ENCODE measurements around the gene UBE2F.
"Not testable (repeated sequence)": the region's sequence is repeated elsewhere in the genome, so short reads cannot be mapped to it uniquely, and the experiment has no call there.

The UBE2F gene

DNA sequence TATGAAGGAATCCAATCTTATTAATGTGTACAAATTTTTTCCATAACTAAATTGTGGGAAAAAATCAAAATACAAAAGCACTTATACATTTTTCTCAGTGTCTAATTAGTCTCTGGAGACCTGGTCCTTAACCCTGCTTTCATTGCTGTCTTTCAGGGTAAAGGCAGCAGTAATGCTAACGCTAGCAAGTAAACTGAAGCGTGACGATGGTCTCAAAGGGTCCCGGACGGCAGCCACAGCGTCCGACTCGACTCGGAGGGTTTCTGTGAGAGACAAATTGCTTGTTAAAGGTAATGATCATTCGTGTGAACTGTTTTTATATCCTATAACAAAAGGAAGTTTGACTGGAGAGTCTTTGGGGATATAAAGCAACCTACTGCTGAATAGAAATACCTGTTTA lies 6.1 kb downstream of the UBE2F start:
- intact Hi-C loops (cut with DNase I): no loop called here
- no peak for DNase-seq

DNA sequence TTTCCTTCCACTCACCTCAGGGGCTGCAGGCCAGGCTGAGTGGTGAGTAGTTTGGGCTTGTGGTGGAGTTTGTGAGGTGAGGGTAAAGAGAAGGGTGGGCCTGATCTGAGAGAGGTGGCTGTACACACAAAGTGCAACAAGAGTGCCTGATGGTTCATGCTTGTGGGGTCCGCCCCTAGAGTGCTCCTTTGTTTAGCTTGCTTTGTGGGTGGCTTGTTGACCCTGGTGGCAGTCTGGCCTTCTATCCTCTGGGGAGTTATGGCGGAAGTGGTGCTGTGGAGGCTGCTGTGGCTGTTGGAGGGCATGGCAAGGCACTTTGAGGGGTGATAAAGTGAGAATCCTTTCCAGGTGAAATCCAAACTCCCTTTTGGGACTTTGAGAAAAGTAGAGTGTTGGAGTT lies 10.6 kb downstream of the UBE2F start:
- no peak for DNase-seq
- intact Hi-C loops (cut with DNase I): no loop called here

DNA sequence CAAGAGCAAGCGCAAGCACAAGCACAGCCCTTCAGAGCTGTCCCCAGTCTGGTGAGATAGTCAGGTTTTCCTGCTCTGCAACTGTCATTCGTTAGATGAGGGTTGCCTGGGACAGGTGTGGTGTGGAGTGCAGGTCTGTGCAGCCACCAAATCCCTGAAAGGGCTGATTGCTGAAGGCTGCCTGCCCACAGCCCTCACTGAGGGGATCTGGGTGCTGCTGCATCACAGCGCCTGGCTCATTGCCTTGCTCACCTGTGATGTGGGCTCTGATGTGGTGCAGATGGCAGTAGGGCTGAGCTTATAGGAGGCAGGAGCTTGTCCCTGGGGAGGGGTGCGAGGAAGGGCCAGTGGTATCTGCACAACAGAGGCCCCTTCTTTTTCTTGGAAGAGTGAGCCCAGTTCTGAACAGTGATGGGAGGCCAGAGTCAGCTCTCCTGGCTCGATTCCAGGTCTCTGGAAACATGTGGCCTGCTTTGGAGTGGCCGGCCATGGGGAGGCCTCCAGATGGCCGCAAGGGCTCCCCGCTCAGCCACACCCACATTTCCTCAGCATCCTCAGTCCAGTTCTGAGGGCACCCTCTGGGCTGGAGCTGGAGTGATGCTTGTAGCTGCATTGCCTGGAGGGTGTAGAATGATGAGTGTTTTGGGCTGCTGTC lies 11.4 kb downstream of the UBE2F start:
- intact Hi-C loops (cut with DNase I): no loop called here
- DNase-seq: peak in 8 of 10 donors; percentile 38 to 89 (median 62)

DNA sequence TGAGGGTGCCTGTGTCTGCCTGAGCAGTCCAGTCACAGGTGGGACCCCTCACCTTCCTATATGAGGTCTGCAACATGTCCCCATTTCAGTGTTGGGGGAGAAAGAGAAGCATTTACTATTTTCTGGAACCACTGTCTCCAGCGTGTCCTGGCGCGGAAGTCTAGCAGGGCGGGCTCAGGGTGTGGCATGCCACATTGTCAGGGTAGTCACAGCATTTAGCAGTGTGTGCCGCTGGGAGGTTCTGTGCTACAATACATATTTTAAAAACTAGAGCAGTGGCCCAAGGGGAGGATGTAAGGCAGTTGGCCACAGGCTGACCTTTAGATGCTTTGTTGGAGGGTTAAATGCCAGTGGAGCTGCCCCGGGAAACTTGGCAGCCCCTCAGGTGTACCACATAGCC lies 12.5 kb downstream of the UBE2F start:
- intact Hi-C loops (cut with DNase I): no loop called here

DNA sequence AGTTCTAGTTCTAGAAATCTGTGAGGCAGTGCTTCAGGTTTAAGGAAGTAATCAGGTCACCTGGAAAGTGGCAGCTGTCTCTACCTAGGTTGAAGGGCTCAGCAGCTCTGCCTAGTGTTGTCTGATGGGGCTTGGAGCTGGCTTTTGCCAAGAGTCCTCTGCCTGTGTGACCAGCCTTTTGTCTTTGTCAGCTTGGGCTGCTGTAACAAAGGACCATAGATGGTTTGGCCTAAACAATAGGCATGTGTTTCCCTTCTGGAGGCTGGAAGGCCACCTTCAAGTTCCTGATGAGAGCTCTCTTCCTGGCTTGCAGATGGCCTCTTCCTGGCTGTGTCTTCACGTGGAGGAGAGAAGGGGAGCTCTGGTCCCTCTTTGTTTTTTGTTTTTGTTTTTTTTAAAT lies 13.3 kb downstream of the UBE2F start:
- intact Hi-C loops (cut with DNase I): no loop called here
- DNase-seq: peak in 1 of 10 donors; percentile 46

More for the DNA sequence above, 12.5 kb downstream of the UBE2F start:
- DNase-seq: peak in 1 of 10 donors; percentile 76

DNA sequence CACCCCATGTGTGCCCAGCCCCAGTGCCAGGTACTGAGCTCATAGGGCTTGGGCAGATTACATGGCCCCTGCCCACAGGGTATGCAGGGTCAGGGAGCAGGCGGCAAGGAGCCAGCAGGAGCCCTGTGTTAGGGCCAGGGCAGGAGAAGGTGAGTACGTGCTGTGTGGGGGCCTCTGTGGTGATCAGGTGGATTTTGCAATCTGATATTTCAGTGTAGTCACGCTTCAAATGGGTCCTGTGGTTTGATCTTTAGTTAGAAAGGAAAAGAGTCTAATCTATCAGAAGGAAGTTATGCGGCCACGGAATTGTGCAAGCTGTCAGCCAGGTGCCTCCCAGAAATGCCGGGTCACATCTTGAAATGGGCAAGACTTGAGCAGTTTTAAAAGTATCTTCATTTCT lies 13.9 kb downstream of the UBE2F start:
- intact Hi-C loops (cut with DNase I): no loop called here
- no peak for DNase-seq

DNA sequence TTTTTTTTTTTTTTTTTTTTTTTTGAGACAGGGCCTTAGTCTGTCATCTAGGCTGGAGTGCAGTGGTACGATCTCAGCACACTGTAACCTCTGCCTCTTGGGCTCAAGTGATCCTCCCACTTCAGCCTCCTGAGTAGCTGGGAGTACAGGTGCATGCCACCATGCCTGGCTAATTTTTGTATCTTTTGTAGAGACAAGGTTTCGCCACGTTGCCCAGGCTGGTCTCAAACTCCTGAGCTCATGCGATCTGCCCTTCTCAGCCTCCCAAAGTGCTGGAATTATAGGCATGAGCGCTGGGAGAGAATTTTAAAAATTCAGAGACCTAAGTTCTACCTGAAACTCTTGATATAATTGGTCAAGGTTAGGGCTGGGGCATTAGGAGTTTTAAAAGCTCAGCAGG lies 14.8 kb downstream of the UBE2F start:
- intact Hi-C loops (cut with DNase I); DNase-seq: not testable (repeated sequence)

DNA sequence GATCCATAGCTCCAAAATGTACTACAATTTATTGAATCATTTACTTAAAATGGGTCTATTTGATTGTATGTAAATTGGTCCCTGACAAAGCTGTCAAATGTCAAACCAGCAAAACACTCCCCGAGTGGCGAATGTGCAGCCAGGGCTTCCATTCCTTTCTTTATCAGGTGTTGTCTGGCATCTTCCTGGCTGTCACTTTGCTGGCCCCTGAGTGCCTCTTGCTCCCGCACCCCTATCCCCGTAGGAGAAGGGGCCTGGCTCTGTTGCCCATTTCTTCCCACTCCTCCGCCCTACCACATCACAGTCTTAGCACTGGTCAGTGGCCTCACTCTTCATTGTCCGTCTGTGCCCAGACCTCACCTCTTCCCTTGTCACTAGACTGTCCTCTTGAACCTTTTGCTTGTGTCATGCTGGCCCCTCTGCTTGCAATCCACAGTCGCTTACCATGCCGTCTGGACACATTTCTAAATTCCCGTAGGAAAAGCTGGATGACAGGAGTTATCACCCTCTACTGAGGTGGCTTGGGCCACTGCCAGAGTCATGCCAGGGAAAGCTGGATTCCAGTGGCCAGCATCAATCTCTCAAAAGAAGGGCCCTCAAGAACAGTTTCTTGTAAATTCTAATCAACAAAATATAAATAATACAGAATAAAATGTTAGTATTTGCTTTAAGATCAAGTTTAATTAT lies 15.4 kb downstream of the UBE2F start:
- DNase-seq: no peak
- intact Hi-C loops (cut with DNase I): no loop called here

DNA sequence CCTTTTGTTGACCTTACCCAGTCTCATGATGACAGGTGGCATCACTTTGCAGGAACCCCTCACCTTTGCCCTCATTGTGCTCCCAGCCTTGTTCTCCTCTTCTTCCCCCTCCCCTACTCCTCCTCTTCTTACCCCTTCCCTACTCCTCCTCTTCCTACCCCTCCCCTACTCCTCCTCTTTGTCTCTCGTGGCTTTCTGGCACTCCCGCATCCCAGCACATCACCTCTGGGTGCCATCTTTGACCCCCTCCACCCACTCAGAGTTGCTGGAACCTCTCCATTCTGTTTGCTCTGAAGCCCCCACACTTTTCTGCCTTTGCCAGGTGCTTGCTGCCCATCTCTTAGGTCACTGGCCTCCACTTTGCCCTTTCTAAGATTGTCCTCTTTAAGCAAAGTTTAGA lies 17.1 kb downstream of the UBE2F start:
- intact Hi-C loops (cut with DNase I): no loop called here
- DNase-seq: no peak

DNA sequence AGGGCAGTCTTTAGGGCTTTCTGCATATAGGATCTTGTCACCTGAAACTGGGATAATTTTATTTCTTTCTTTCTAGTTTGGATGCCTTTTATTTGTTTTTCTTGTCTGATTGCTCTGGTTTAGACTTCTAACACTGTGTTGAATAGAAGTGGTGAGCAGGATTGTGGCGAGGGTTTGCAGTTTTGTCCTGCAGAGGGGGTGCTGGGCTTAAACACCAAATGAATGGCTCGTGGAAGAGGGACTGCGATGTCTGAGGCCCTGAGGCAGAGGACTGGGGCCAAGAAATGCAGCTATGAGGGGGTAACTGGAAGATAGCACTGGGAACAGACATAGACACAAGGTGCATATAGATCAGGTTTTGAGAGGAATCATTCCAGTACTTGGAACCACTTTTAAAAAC lies 20.5 kb downstream of the UBE2F start:
- intact Hi-C loops (cut with DNase I): no loop called here
- no peak for DNase-seq

DNA sequence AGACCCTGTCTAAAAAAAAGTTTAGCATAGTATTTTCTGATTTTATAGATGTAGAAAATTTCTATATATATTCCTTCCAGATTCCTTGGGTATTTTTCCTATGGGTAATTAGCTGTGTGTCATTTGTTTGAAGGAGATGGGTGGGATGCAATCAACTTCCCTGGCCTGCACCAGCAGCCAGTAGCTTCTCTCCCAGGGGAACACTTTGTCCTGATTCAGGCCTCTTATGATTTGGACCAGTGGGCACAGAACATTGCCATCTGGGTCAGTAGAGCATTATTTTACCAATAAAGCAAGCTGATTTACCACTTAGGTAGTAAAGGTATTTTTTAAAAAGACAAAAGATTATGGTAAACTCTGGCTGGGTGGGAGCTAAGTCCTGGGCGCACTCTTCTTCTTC lies 26.9 kb downstream of the UBE2F start:
- intact Hi-C loops (cut with DNase I): no loop called here
- no peak for DNase-seq

DNA sequence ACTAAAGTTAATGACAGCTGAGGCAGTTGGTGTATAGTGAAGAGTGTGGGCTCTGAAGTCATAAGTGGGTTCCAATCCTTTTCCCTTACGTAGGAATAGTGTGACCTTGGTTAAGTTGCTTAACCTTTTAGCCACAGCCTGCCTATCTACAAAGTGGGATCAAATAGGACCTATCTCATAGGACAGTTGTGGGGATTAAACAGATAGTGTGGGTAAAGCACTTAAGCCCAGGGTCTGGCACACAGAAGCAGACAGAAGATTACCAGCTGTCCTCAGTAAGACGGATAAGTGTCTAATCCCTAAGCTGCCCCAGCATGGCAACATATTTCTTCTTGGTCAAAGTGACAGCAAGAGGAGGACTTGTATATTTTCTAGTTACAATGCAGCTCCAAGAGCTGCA lies 28.2 kb downstream of the UBE2F start:
- intact Hi-C loops (cut with DNase I): no loop called here

DNA sequence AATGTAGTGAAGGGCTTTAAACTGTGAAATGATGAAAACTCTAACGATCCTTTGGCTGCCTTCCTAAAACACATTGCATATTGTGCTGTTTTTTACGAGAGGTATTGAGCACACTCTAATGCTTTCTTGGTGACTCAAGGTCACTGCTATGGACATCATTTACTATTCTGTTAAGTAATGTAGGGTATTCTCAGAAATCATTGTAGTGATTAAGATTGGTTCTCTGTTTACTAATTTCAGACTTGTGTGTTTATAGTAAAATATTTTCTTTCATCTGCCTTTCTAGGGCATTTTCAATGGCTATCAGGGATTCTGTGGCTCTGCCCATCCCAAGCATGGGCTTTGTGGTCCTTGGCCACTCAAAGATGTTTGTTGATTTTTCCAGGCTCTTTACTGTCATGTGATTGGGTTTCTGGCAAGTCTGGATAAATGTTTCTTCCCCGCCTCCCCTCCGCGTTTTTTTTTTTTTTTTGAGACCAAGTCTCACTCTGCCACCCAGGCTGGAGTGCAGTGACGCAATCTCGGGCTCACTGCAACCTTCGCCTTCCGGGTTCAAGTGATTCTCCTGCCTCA lies 29.3 kb downstream of the UBE2F start:
- no peak for DNase-seq

More for the DNA sequence above, 28.2 kb downstream of the UBE2F start:
- no peak for DNase-seq

DNA sequence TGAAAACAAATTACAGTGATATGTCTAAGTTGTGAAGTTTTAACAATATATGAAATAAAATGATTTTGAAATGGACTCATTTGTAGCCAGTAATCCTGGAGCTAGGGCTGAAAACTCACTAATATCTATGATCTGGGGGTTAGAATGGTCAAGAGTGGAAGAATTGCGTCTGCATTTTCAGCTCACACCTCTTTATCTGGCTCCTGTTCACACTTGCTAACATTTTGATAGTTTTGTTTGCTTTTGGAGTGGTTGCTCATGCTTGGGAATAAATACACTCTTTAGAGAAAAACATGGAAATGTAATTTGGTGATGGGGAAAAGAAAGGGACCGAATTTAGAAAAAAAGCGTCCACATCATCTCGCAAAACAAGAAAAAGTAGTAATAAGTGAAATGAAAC lies 30.7 kb downstream of the UBE2F start:
- intact Hi-C loops (cut with DNase I): no loop called here

More for the DNA sequence above, 29.3 kb downstream of the UBE2F start:
- intact Hi-C loops (cut with DNase I): no loop called here

DNA sequence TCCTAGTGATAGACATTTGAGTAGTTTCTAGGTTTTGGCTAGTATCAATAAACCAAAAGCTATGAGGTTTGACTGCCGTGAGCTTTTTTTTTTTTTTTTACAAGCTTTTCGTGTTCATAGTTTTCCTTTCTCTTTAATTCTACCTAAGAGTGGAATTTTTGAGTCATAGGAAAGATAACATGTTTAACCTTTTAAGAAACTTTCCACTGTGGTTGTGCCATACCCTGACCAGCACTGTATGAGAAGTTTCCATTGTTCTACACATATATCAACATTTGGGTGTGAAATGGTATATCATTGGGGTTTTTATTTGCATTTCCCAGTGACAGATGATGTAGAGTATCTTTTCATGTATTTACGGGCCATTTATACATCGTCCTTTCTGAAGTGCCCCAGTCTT lies 31.7 kb downstream of the UBE2F start:
- no peak for DNase-seq
- intact Hi-C loops (cut with DNase I): no loop called here

More for the DNA sequence above, 30.7 kb downstream of the UBE2F start:
- DNase-seq: no peak

DNA sequence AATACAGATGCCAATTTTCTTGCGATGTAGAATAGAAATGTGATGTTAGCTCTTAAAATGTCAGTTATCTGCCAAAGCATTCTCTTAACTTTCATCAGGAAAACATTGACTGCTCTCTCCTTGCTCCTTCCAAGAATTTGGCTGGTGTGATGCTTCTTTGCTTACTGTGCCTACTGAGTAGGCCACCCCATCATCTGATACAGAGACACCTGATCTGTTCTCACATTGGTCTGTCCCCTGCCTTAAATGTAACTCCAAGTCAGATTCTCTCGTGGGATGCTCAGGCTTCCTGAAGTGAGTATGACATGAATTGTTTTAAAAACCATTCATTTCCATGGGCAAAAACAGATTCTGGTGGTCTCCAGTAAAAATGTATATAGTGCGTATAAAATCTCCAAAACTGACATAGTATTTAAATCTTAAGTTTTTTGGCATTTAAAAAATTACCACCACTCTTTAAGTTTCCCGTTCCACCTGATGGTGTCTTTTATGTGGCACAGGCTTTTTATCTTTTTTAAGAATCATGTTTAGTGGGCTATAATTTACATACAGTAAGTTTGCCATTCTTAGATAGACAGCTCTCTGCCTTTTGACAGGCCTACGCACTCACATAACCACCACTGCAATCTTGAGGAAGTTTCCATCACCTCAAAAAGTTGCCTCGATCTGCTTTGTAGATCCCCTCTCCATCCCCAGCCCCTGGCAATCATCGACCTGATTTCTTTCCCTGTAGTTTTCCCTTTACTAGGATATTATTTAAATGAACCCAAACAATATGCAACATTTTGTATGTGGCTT lies 36.6 kb downstream of the UBE2F start:
- DNase-seq: no peak
- intact Hi-C loops (cut with DNase I): no loop called here

DNA sequence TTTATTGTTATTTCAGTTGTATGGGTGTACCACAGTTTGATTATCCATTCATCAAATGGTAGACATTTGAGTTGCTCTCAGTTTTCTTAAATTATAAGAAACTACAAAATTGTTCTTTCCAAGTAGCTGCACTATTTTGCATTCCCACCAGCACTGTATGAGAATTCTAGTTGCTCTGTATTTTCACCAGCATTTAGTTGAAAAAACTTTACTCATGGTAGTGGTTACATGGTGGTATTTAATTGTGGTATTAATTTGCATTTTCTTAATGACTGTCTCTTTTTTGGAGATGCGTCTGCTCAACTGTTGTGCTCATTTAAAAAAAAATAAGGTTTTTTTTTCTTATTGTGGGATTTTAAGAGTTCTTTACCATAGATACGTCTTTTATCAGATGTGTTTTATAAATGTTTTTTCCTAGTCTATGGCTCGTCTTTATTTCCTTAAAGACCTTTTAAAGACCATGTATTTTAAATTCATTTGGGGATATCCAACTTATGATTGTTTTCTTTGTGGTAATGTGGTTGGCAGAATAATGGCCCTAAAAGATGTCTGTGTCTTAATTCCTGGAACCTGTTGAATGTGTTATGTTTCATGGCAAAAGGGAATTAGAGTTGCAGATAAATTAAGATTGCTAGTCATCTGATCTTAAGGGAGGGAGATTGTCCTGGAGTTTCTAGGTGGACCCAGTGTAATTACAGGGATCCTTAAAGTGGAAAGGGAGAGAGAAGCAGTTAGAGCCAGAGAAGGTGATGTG lies 37.4 kb downstream of the UBE2F start:
- intact Hi-C loops (cut with DNase I): no loop called here
- DNase-seq: no peak

DNA sequence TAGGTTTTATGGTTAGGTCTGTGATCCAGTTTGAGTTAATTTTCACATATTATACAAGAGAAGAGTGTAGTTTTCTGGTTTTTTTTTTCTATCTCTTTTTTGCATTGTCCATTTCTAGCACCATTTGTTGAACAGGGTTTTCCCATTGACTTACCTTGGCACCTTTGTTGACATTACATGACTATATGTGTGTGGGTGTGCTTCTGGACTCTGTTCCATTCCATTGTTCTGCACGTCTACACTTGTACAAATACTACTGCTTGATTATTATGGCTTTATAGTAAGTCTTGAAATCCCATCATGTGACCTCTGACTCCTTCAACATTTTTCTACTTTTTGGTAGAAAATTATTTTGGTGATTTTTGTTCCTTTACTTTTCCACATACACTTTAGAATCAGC lies 38.7 kb downstream of the UBE2F start:
- no peak for DNase-seq

DNA sequence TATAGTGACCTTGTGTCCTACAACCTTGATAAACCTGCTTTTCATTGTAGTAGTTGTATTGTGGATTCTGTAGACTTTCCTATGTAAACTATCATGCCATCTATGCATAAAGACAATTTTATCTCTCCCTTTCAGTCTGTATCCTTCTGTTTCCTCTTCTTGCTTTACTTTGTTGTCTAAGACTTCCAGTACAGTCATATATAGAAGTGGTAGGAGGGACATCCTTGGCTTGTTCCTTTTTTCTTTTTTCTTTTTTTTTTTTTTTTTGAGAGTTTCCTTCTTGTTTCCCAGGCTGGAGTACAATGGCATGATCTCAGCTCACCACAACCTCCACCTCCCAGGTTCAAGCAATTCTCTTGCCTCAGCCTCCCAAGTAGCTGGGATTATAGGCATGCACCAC lies 39.7 kb downstream of the UBE2F start:
- DNase-seq: no peak
- intact Hi-C loops (cut with DNase I): loop anchor here (5.0 kb wide), 1 partner anchor 39 kb away; the partner anchor contains the start of gene UBE2F

More for the DNA sequence above, 38.7 kb downstream of the UBE2F start:
- intact Hi-C loops (cut with DNase I): loop anchor here (5.0 kb wide), 1 partner anchor 38 kb away; the partner anchor contains the start of gene UBE2F

DNA sequence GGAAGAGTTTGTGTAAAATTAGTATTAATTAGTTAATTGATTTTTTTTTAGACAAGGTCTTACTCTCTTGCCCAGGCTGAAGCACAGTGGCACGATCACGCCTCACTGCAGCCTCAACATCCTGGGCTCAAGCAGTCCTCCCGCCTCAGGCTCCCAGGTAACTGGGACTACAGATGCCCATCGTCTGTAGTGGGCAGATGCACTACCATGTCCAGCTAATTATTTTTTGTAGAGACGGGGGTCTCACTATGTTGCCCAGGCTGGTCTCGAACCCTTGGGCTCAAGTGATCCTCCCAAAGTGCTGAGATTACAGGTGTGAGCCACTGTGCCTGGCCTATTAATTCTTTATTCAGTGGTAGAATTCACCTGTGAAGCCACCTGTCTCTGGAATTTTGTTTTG lies 41.1 kb downstream of the UBE2F start:
- DNase-seq: no peak
- intact Hi-C loops (cut with DNase I): loop anchor here (5.0 kb wide), 1 partner anchor 41 kb away; the partner anchor contains the start of gene UBE2F

All from posterior cingulate gyrus (tissue), 11 donors.